SK-N-SH treated with all-trans-retinoic acid at 6 μM for 48 hours (cell line): ENCODE measurements around the gene CBY2.

Source experiments
- ATAC-seq: fragments of 200-7000 bp; cut with Tn5 transposase; 3 replicates; pipeline ENCODE4 v1.9.1; 2020; ENCODE audit warnings: mild to moderate bottlenecking, moderate library complexity
- ARNTL ChIP-seq: fragments of 450-650 bp; formaldehyde crosslinking; IDR thresholded peaks from 2 replicates; pipeline ENCODE4 v1.5.0; 2020; ENCODE audit warnings: low read depth, mild to moderate bottlenecking, moderate library complexity, borderline replicate concordance
- BACH2 ChIP-seq: fragments of 250-450 bp; sonication (Bioruptor Pico); IDR thresholded peaks from 2 replicates; pipeline ENCODE4 v1.9.0; 2021; ENCODE audit warnings: mild to moderate bottlenecking, borderline replicate concordance
- CREB5 ChIP-seq: fragments of 250-450 bp; sonication (Bioruptor Pico); IDR thresholded peaks from 2 replicates; pipeline ENCODE4 v1.5.1; 2020; ENCODE audit warnings: low read depth, mild to moderate bottlenecking, moderate library complexity
- CSDC2 ChIP-seq: fragments of 250-450 bp; sonication (Bioruptor Pico); IDR thresholded peaks from 2 replicates; pipeline ENCODE4 v1.5.0; 2020; ENCODE audit warnings: mild to moderate bottlenecking, moderate library complexity
- CSRNP3 ChIP-seq: fragments of 250-450 bp; sonication (Bioruptor Pico); IDR thresholded peaks from 2 replicates; pipeline ENCODE4 v1.5.1; 2021; ENCODE audit warnings: mild to moderate bottlenecking, moderate library complexity
- ESRRG ChIP-seq: fragments of 250-450 bp; sonication (Bioruptor Pico); IDR thresholded peaks from 2 replicates; pipeline ENCODE4 v1.6.1; 2021; ENCODE audit warnings: mild to moderate bottlenecking
- GLIS3 ChIP-seq: fragments of 250-450 bp; sonication (Bioruptor Pico); IDR thresholded peaks from 2 replicates; pipeline ENCODE4 v1.5.0; 2020; ENCODE audit warnings: mild to moderate bottlenecking, moderate library complexity
- ISL1 ChIP-seq: fragments of 250-450 bp; sonication (Bioruptor Pico); IDR thresholded peaks from 2 replicates; pipeline ENCODE4 v2.1.2; 2022; ENCODE audit warnings: mild to moderate bottlenecking, moderate library complexity
- OSR1 ChIP-seq: fragments of 250-450 bp; sonication (Bioruptor Pico); IDR thresholded peaks from 2 replicates; pipeline ENCODE4 v1.8.0; 2022; ENCODE audit warnings: moderate library complexity, mild to moderate bottlenecking, inconsistent platforms
- PATZ1 ChIP-seq: fragments of 250-450 bp; sonication (Bioruptor Pico); IDR thresholded peaks from 2 replicates; pipeline ENCODE4 v1.8.0; 2020; ENCODE audit warnings: mild to moderate bottlenecking, moderate library complexity, borderline replicate concordance
- POU6F1 ChIP-seq: fragments of 250-450 bp; sonication (Bioruptor Pico); IDR thresholded peaks from 2 replicates; pipeline ENCODE4 v1.8.0; 2021; ENCODE audit warnings: low read depth, mild to moderate bottlenecking, moderate library complexity, borderline replicate concordance
- PPARA ChIP-seq: fragments of 250-450 bp; sonication (Bioruptor Pico); IDR thresholded peaks from 2 replicates; pipeline ENCODE4 v1.5.0; 2020; ENCODE audit warnings: mild to moderate bottlenecking, borderline replicate concordance
- RARB ChIP-seq: fragments of 250-450 bp; sonication (Bioruptor Pico); IDR thresholded peaks from 2 replicates; pipeline ENCODE4 v1.8.0; 2021; ENCODE audit warnings: mild to moderate bottlenecking, moderate library complexity
- SNAI2 ChIP-seq: fragments of 250-450 bp; sonication (Bioruptor Pico); IDR thresholded peaks from 2 replicates; pipeline ENCODE4 v1.5.0; 2020; ENCODE audit warnings: mild to moderate bottlenecking, moderate library complexity
- TCF4 ChIP-seq: fragments of 250-450 bp; sonication (Bioruptor Pico); IDR thresholded peaks from 2 replicates; pipeline ENCODE4 v1.8.0; 2021; ENCODE audit warnings: mild to moderate bottlenecking, moderate library complexity, borderline replicate concordance
- TSHZ2 ChIP-seq: fragments of 250-450 bp; sonication (Bioruptor Pico); IDR thresholded peaks from 2 replicates; pipeline ENCODE4 v1.5.0; 2020; ENCODE audit warnings: mild to moderate bottlenecking, moderate library complexity
- ZC3H10 ChIP-seq: fragments of 250-450 bp; sonication (Bioruptor Pico); IDR thresholded peaks from 2 replicates; pipeline ENCODE4 v1.5.1; 2021; ENCODE audit warnings: mild to moderate bottlenecking, moderate library complexity
- ZFP3 ChIP-seq: fragments of 250-450 bp; sonication (Bioruptor Pico); IDR thresholded peaks from 2 replicates; pipeline ENCODE4 v1.5.0; 2020; ENCODE audit warnings: mild to moderate bottlenecking, moderate library complexity
- ZFP30 ChIP-seq: fragments of 450-650 bp; formaldehyde crosslinking; IDR thresholded peaks from 2 replicates; pipeline ENCODE4 v1.5.0; 2022; ENCODE audit warnings: mild to moderate bottlenecking, moderate library complexity
- ZNF565 ChIP-seq: fragments of 450-650 bp; formaldehyde crosslinking; conservative IDR thresholded peaks from 2 replicates; pipeline ENCODE4 v1.5.0; 2020; ENCODE audit warnings: low read depth, mild to moderate bottlenecking, moderate library complexity
- ZNF70 ChIP-seq: fragments of 450-650 bp; formaldehyde crosslinking; IDR thresholded peaks from 2 replicates; pipeline ENCODE4 v1.5.0; 2020; ENCODE audit warnings: mild to moderate bottlenecking, moderate library complexity
- ZNF8 ChIP-seq: fragments of 450-650 bp; formaldehyde crosslinking; IDR thresholded peaks from 2 replicates; pipeline ENCODE4 v1.5.0; 2020; ENCODE audit warnings: mild to moderate bottlenecking, moderate library complexity

The CBY2 gene

GRCh38 chr13:45713106-45713690 is 11.1 kb downstream of the CBY2 start:
- TF ChIP-seq POU6F1 (CRISPR knock-in tag) (no peak), ESRRG (CRISPR knock-in tag) (no peak), ZFP3 (CRISPR knock-in tag) (no peak), CREB5 (no peak), BACH2 (no peak), RARB (no peak), PATZ1 (no peak), PPARA (CRISPR knock-in tag) (no peak), ZC3H10 (no peak), CSDC2 (no peak), ZNF70 (CRISPR knock-in tag) (no peak), GLIS3 (CRISPR knock-in tag) (no peak), ZFP30 (CRISPR knock-in tag) (no peak), OSR1 (CRISPR knock-in tag) (no peak), ISL1 (CRISPR knock-in tag) (no peak), ZNF8 (CRISPR knock-in tag) (no peak), TCF4 (CRISPR knock-in tag) (no peak)
- no peak for ATAC-seq

- ATAC-seq = no peak
- no peak for TF ChIP-seq ZC3H10
- no peak for TF ChIP-seq TCF4 (CRISPR knock-in tag)
- no peak for TF ChIP-seq ZNF8 (CRISPR knock-in tag)
- TF ChIP-seq SNAI2 (CRISPR knock-in tag) = no peak
- no peak for TF ChIP-seq ZFP3 (CRISPR knock-in tag)
- no peak for TF ChIP-seq ZNF565 (CRISPR knock-in tag)
- no peak for TF ChIP-seq PATZ1
- TF ChIP-seq BACH2 = no peak
- no peak for TF ChIP-seq CSDC2
- TF ChIP-seq OSR1 (CRISPR knock-in tag) = no peak
- TF ChIP-seq ZNF70 (CRISPR knock-in tag) = no peak
- no peak for TF ChIP-seq ARNTL
- TF ChIP-seq ZFP30 (CRISPR knock-in tag) = no peak
- no peak for TF ChIP-seq ESRRG (CRISPR knock-in tag)
- TF ChIP-seq TSHZ2 (CRISPR knock-in tag) = no peak
- TF ChIP-seq CSRNP3 = no peak
- no peak for TF ChIP-seq ISL1 (CRISPR knock-in tag)
Observed at GRCh38 chr13:45713721-45714120, 11.6 kb downstream of the CBY2 start.
